ENCODE results near the gene BIN1.

The BIN1 gene, protein sequence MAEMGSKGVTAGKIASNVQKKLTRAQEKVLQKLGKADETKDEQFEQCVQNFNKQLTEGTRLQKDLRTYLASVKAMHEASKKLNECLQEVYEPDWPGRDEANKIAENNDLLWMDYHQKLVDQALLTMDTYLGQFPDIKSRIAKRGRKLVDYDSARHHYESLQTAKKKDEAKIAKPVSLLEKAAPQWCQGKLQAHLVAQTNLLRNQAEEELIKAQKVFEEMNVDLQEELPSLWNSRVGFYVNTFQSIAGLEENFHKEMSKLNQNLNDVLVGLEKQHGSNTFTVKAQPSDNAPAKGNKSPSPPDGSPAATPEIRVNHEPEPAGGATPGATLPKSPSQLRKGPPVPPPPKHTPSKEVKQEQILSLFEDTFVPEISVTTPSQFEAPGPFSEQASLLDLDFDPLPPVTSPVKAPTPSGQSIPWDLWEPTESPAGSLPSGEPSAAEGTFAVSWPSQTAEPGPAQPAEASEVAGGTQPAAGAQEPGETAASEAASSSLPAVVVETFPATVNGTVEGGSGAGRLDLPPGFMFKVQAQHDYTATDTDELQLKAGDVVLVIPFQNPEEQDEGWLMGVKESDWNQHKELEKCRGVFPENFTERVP

DNA sequence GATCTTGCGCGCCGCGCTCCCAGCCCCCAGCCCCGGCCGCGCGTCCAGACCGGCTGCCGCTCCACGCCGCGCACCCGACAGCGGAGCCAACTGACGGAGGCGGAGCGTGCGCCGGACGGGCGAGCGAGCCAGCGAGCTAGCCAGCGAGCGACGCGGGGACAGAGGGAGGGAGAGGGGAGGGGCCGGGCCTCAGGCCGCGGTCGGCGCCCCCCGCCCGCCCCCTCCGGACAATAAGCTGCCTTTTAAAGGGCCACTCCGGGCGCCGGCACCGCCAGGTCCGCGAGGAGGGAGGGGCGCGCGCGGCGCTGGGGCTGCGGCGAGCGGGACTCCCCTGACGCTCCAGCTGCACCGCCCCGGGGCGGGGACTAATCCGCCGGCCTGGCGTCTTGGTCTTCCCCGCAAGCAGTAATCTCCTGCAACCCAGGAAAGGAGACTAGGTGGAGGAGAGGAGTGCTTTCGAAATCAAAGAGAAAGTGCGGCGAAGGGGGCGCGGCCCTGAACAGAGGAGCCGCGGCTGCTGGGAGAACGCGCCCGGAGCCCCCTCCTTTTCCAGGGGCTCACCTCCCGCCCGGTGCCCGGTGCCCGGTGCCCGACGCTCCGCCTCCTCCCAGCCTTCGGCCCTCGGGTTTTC is at the start of gene BIN1:
TSS of gene BIN1 (minus strand) at position 164 of the 631 bp plus-strand sequence. CDS start 211 bp downstream, outside the sequence.
- peak; percentile 34 to 76 (median 59) for DNase-seq (ENCODE audit: low read depth in 2 of 3, low spot score in 1 of 3)

DNA sequence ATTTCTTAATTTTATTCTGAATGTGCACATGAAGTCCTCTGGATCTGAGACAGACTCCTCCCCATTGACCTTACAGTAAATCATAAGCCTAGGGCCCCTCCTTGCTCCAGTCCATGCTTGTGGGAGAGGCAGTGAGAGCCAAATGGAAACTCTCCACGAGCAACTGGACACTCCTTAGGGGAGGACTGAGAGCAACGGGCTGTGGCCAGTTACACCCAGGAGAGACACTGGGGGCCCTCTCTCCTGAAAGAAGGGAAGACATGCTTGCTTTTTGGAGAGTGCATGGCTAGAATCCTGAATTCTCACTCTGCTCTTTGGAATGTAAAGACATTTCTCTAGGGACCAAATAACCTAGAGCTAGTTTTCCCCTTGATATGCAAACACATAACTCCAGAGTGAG is 49.0 kb upstream of the BIN1 start:
- no peak for DNase-seq (ENCODE audit: low read depth in 2 of 3, low spot score in 1 of 3)

DNA sequence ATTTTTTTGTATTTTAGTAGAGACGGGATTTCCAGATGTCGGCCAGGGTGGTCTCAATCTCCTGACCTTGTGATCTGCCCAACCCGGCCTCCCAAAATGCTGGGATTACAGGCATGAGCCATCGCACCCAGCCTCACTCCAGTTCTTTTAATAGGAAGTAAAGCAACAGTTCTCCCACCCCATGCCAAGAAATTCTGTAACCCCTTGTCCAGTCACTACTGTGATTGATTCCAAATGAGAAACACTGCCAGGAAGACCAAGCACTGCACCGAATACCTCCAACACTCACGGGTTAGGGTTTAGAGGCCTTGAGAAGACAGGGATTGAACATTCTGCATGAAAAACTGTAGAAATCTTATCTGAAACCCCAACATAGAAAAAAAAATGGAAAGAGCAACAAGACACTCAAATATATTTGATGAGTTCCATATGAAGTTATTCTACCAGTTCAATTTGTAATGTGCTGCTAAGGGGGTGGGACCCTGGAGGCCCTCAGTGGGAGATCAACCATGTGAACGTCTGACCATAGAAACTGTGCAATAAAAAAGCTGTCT is 48.2 kb upstream of the BIN1 start:
- no peak for DNase-seq (ENCODE audit: low read depth in 2 of 3, low spot score in 1 of 3)

DNA sequence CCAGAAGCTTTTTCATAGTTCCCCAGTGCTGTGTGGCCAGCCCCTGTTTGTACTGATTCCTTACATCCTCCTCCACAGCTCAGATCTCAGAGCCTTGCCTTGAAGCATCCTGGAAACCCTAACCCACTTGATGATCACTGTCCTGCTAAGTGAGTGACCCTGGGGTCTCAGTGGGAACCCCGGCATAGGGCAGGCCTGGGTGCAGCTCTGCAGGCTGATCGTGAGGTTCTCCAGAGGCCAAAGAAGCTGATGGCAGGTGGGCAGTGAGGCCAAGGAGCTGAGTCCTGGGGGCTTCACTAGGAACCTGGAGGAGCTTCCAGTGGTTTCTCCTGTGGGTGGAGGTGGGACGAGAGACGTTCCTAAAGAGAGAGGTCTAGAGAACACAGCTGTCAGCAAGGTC is 47.4 kb upstream of the BIN1 start:
- no peak for DNase-seq (ENCODE audit: low read depth in 2 of 3, low spot score in 1 of 3)

DNA sequence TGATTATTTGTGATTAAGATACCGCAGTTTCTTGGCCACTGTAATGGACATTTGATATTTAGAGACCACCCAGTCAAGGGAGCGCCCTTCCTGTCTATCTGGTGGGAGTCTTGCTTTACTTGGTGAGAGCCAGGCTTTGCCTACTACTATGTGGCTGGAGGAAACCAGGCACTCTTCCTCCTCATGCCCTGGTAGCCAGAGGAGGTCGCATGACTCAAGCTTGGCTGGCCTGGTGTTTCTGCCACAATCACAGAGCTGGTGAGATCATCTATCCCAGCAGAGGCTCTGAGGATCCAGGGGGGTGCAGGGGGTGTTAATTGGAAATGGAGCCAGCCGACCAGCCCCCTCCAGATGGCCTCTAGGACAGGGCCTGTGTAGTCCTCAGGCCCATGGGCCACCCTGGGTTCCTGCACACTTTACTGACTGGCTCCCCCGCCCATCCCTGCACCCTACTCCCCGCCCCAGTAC is 46.8 kb upstream of the BIN1 start:
- no peak for DNase-seq (ENCODE audit: low read depth in 2 of 3, low spot score in 1 of 3)

DNA sequence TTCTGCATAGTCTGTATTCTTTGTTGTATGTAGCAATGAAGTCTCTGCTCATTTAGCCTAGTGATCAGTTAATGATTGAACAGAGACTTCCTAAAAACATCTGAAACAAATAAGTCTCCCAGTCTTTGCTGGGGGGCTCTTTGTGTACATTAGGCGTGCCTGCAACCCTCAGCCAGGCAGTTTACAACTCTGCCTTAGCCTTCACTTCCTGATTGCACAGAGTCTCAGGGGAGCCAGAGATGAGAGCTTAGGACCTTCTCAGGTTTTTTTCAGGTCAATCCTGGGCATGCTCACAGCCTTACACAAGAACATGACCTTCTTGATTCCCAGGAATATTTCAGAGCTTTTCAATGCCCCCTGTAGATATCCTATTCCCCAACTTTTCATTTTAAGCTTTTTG is 44.0 kb upstream of the BIN1 start:
- DNase-seq (ENCODE audit: low read depth in 2 of 3, low spot score in 1 of 3) = no peak

DNA sequence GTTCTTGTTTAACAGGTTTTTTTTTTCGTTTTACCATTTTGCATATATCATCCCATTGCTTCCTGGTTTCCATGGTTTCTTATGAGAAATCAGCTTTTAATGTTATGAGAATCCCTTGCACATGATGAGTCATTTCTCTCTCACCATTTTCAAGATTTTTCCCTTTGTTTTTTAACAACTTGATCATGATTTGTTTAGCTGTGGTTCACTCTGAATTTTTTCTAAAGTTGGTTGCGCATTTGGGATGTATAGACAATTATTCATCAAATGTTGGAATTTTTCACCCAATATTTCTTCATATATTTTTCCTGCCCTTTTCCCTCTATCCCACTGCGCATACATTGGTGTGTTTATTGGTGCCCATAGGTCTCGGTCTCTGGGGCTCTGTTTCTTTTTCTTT is 42.4 kb upstream of the BIN1 start:
- no peak for DNase-seq (ENCODE audit: low read depth in 2 of 3, low spot score in 1 of 3)

DNA sequence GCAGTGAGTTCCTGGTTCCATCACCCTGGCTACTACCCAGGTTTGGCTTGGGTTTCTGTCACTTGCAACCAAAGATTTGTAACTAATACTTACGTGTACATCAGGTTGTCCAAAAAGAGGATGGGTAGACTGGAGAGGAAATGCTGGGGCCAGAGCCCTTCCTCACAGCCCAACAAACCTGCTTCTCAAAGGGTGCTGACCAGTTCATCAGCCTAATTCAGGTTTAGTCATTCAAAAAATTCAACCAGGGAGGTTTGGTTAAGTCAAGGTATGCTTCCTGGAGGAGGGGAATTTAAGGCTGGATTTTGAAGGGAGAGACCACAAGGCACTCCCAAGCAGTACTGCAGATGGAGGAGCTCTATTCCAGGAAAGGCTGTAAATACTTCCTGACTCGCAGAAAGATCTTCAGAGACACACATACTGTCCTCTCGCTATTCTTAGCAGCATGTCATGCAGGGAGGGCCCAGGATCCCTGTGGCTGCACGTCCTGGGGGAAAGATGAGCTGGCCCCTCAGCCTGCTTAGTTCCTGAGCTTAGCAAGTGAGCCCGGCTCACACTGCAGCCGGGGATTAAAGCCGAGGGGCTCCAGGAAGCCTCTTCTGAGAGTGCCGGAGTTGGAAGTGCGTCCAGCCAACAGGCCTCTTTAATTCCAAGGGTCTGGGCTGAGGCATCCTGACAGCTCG is 40.0 kb upstream of the BIN1 start:
- no peak for DNase-seq (ENCODE audit: low read depth in 2 of 3, low spot score in 1 of 3)

DNA sequence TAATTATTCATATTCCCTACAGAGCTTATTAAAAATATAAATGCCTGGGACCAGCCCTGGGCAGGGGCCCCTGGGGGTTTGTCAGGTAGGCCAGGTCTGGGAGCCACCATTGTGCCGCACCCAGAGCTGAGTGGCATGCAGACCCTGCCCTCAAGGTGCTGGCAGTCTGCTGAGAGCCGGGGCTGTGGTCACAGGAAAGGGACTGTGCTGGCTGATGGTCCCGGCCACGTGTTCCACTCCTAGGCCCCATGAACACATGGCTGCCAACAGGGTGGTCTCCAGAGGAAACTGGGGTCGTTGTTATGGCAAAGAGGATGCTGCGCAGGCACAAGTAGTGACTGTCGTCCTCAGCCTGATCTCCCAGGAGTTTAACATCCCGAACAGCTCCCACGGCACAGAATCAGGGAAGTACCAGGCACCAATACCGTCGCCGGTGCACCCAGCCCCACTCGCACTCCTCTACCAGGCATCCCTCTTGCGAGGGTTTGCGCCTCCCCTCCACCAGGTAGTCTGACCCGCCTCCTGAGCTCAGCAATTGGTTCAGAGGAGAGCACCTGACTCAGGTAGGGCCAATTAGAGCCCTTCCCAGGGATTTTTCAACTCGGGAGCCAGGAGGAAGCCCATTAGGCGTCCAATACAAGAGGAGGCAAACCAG is 39.2 kb upstream of the BIN1 start:
- DNase-seq (ENCODE audit: low read depth in 2 of 3, low spot score in 1 of 3) = no peak

DNA sequence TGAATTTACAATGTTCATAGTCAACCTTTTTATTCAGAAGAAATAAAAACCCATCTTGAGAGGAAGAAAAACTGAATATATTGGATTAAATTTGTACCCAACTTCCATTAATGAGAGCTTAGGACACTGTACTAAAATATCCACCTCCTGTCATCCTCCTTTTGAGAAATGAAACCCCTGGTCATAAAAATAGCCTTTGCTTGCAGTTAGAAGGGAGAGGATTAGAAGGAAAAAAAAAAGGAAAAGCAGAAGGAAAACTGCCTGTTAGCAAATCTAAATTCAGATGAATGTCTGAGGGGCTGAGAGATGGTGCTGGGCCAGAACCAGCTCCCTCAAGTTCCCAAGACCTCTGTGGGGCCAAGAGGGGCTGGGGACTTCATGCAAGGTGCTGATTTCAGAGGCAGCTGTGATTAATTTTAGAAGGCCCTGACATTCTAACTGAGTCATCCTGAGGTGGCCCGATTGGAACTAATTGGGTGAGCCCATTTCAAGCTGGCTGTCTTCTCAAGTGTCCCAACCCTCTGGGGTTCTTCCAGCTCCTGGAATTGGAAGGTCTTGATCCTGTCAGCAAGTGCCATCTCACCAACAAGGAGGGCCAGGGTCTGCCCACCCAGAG is 38.4 kb upstream of the BIN1 start:
- no peak for DNase-seq (ENCODE audit: low read depth in 2 of 3, low spot score in 1 of 3)

DNA sequence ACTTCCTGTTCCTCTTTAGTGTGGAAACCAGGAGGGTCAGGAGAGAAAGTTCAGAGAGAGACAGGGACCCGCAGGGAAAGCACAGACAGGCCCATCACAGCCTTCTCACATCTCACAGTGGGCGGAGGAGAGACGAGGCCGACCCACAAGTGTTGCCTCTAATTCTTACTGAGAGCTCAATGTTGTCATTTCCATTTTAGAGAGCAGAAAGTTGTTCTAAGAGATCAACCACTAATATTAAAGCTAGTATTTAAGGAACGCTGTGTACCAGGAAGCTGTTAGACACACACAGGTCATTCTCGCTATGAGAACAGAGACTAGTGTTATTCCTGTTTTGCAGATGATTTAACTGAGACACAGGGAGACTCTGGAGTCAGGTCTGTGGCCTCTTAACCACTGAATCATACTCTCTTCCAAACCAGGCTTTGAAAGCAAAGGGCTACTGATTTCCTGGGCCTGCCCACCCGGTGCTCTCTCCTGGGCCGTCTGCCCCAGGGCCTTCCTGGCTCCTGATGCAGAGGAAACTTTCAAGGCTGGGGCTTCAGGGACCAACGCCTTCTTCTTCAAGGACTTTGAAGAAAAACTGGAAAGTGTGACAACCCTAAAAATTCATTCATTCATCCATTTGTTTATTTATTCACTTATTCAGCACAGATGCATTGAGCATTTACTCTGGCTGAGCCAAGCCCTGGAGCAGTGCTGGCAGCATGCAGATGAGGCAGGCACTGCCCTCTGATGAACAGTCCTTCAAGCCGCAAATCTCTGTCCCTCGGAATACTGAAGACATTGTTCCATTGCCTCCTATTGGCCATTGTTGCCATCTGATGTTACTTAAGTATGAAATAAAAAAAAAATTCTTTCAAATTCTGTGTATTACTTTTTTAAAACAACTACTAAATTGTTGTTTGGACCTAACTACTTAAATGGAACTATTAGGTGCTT is 37.2 kb upstream of the BIN1 start:
- no peak for DNase-seq (ENCODE audit: low read depth in 2 of 3, low spot score in 1 of 3)

DNA sequence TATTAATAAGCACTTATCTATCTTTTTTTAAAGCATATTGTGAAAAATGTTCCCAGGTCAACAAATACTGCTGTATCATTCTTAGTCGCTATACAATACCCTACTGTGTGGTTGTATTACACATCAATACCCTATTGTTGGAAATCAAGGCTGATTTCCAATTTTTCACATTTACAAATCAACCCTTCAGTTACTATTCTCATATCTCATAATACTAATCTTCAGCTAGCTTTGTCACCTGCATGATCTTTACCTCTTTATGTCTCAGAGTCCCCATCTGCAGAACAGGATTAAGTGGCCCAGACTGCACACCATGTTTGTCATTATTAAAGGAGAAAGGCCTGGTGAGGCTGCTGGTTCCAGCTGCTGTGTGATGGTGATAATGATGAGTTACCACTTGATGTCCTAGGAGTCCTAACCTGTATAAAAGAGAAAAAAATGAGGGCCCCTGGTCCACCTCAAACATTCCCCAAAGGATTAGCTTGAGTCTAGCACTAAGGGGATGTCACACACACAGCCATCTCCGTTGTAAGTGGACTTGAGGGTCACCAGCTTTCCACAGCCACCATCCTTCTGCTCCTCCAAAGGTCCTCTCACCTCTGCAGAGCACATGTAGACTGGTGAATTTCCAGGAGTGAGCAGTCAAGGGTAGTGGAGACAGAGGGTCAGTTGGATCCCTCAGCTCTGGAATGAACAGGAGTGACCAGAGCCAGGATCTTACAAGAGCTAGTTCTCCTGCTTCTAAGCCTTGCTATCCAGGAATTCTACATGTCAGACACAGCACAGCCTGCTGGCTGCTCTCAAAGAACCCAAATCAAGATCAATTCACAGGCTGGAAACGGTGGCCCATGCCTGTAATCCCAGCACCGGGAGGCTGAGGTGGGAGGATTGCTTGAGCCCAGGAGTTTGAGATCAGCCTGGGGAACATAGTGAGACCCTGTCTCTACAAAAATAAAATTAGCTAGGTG is 36.0 kb upstream of the BIN1 start:
- no peak for DNase-seq (ENCODE audit: low read depth in 2 of 3, low spot score in 1 of 3)

DNA sequence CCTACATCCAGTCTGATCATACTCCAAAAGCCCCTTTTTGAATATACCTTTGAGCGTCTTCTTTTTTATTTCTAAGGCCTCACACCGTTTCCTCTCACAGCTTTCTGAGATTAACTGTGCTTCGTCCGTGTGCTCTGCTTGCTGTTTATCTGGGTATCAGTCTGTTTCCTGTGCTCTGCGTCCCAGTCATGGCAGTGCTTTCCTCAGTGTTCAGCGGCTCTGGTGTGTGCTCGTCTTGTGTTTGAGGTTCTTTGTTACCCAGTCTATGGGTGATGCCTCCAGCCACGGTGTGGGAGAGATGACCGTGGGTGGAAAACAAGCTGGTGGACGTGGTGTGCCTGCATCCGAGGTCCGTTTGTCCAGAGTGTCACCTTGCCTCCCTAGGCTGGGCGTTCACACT is 33.6 kb upstream of the BIN1 start:
- DNase-seq (ENCODE audit: low read depth in 2 of 3, low spot score in 1 of 3) = no peak

DNA sequence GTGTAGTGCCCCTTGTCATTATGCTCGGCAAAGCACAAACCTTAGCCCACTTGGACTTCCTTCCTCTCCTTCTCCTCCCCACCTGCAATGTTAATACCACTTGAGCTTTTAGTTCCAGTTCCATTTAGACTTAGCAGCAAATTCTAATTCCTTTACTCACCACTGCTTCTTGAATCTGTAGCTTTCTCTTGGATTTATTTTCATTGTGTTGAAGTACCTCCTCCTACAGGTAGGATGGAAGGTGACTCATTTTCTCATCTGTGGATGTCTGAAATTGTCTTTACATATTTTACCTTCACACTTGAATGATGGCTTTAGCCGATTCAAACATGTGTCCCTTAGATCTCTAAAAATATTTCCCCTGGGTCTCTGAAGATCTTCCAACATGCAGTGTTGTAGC is 32.8 kb upstream of the BIN1 start:
- DNase-seq (ENCODE audit: low read depth in 2 of 3, low spot score in 1 of 3) = no peak

DNA sequence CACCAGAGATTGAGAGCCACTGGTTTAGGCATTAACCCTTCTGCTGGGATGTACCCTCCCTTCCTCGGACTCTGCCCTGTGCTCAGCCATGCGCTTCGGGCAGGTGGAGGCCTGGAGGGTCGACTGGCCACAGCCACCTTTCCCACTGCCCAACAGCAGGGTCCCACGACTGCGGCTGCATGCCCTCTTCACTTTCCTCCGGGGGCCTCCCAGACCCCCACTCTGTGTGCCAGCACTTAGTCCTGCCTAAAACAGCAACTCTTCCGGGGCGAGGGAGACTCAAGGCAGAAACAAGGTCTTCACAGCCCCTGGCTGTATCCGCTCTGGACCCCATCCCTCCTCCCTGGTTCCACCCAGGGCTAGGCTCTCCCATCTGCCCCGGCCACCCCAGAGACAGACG is 31.3 kb upstream of the BIN1 start:
- no peak for DNase-seq (ENCODE audit: low read depth in 2 of 3, low spot score in 1 of 3)

DNA sequence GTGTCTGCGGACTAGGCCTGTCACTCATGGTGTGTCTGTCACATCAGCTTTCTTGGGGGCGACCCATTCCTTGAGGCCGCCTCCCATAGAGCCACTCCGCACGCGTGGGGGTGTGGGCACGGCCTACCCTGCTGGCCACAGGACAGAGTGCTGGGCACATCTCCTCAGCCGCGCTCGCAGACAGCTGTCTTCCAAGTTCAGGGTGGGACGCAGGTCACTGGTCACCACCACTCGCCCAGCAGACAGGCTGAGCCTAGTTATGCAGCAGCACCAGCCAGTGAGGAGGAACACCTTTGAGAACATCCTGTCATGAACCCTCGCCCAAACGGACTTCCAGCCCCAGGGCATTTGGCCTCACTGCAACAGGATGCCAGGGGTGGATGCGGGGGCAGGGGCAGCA is 30.8 kb upstream of the BIN1 start:
- no peak for DNase-seq (ENCODE audit: low read depth in 2 of 3, low spot score in 1 of 3)

DNA sequence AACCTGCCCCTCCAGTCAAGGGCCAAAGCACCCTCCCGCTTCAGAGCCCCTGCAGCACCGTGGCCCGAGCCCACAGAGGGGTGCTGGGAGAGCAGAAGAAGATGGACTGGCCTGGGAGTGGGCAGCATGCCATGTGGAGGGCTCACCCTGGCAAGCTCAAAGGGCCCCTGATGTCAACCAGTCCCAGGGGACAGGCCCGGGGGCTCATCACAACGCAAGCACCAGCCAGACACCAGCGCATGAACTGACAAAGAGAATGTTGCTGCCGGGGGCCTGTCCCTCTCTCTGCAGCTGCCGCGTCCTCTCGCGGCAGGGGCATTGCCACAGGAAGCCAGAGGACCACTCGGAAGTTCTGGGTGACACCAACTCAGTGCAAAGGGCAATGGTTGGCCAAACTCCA is 30.3 kb upstream of the BIN1 start:
- no peak for DNase-seq (ENCODE audit: low read depth in 2 of 3, low spot score in 1 of 3)
